ENCODE results near the gene TBXA2R. TPM values are rescaled to one million over a fixed set of nuclear protein-coding genes. Genes with fewer than 3 reads are reported as not detected.

The TBXA2R gene
- total and polyA plus RNA-seq, 2 experiments from 2014 or later = 0.42 to 0.73 TPM

- TF ChIP-seq, protein P1, sequence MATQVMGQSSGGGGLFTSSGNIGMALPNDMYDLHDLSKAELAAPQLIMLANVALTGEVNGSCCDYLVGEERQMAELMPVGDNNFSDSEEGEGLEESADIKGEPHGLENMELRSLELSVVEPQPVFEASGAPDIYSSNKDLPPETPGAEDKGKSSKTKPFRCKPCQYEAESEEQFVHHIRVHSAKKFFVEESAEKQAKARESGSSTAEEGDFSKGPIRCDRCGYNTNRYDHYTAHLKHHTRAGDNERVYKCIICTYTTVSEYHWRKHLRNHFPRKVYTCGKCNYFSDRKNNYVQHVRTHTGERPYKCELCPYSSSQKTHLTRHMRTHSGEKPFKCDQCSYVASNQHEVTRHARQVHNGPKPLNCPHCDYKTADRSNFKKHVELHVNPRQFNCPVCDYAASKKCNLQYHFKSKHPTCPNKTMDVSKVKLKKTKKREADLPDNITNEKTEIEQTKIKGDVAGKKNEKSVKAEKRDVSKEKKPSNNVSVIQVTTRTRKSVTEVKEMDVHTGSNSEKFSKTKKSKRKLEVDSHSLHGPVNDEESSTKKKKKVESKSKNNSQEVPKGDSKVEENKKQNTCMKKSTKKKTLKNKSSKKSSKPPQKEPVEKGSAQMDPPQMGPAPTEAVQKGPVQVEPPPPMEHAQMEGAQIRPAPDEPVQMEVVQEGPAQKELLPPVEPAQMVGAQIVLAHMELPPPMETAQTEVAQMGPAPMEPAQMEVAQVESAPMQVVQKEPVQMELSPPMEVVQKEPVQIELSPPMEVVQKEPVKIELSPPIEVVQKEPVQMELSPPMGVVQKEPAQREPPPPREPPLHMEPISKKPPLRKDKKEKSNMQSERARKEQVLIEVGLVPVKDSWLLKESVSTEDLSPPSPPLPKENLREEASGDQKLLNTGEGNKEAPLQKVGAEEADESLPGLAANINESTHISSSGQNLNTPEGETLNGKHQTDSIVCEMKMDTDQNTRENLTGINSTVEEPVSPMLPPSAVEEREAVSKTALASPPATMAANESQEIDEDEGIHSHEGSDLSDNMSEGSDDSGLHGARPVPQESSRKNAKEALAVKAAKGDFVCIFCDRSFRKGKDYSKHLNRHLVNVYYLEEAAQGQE (IDR thresholded peaks at IDR 0.05; ENCODE audit: unreplicated experiment) = no peak
- TF ChIP-seq, protein P2, sequence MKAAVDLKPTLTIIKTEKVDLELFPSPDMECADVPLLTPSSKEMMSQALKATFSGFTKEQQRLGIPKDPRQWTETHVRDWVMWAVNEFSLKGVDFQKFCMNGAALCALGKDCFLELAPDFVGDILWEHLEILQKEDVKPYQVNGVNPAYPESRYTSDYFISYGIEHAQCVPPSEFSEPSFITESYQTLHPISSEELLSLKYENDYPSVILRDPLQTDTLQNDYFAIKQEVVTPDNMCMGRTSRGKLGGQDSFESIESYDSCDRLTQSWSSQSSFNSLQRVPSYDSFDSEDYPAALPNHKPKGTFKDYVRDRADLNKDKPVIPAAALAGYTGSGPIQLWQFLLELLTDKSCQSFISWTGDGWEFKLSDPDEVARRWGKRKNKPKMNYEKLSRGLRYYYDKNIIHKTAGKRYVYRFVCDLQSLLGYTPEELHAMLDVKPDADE (IDR thresholded peaks at IDR 0.05) = no peak
These were observed 6.4 kb upstream of the TBXA2R start (continued) for GRCh38 chr19:3612901-3613741.

GRCh38 chr19:3612330-3612729, 5.7 kb upstream of the TBXA2R start:
- no peaks in the 10 kb centered on the region for H3K79me2 ChIP-seq (replicated peaks; ENCODE audit: insufficient read depth)
- Mint-ChIP-seq H3K4me1 (peaks cover 10% of the 10 kb centered on the region), H3K27ac (no peak overlapping the region), H3K27me3 (ENCODE audit: insufficient read depth, low read depth, poor library complexity) (peaks cover 3% of the 10 kb centered on the region), H3K4me3 (no peak overlapping the region), H3K36me3 (ENCODE audit: low read depth) (peaks cover 19% of the 10 kb centered on the region), H3K9me3 (no peaks in the 10 kb centered on the region)
- H3F3A ChIP-seq (replicated peaks; ENCODE audit: low read depth) = peaks cover 9% of the 10 kb centered on the region; the same call in 1 of the 2 replicates
- DNase-seq (ENCODE audit: low spot score) = no peak
- peaks cover 7% of the 10 kb centered on the region for H3K4me1 ChIP-seq (ENCODE audit: insufficient read depth)
- no peak overlapping the region for H2AFZ ChIP-seq
- H3K4me3 ChIP-seq = no peak overlapping the region
- H4K20me1 ChIP-seq (replicated peaks; ENCODE audit: insufficient read depth) = peaks cover 4% of the 10 kb centered on the region; the same call in 1 of the 2 replicates
- no peaks in the 10 kb centered on the region for H3K36me3 ChIP-seq (ENCODE audit: insufficient read depth)
- ATAC-seq = no peak
- H3K27me3 ChIP-seq (ENCODE audit: insufficient read depth) = no peaks in the 10 kb centered on the region
- H3K27ac ChIP-seq (ENCODE audit: low read depth) = no peak overlapping the region
- H3K4me2 ChIP-seq = no peak overlapping the region
- H3K9me2 ChIP-seq (ENCODE audit: insufficient read depth) = no peaks in the 10 kb centered on the region
- TF ChIP-seq EZH2phosphoT487 (IDR thresholded peaks at IDR 0.05; ENCODE audit: unreplicated experiment) = no peak
- TF ChIP-seq EZH2 (IDR thresholded peaks at IDR 0.05; ENCODE audit: low read depth, unreplicated experiment) = no peak
- TF ChIP-seq, protein P3, sequence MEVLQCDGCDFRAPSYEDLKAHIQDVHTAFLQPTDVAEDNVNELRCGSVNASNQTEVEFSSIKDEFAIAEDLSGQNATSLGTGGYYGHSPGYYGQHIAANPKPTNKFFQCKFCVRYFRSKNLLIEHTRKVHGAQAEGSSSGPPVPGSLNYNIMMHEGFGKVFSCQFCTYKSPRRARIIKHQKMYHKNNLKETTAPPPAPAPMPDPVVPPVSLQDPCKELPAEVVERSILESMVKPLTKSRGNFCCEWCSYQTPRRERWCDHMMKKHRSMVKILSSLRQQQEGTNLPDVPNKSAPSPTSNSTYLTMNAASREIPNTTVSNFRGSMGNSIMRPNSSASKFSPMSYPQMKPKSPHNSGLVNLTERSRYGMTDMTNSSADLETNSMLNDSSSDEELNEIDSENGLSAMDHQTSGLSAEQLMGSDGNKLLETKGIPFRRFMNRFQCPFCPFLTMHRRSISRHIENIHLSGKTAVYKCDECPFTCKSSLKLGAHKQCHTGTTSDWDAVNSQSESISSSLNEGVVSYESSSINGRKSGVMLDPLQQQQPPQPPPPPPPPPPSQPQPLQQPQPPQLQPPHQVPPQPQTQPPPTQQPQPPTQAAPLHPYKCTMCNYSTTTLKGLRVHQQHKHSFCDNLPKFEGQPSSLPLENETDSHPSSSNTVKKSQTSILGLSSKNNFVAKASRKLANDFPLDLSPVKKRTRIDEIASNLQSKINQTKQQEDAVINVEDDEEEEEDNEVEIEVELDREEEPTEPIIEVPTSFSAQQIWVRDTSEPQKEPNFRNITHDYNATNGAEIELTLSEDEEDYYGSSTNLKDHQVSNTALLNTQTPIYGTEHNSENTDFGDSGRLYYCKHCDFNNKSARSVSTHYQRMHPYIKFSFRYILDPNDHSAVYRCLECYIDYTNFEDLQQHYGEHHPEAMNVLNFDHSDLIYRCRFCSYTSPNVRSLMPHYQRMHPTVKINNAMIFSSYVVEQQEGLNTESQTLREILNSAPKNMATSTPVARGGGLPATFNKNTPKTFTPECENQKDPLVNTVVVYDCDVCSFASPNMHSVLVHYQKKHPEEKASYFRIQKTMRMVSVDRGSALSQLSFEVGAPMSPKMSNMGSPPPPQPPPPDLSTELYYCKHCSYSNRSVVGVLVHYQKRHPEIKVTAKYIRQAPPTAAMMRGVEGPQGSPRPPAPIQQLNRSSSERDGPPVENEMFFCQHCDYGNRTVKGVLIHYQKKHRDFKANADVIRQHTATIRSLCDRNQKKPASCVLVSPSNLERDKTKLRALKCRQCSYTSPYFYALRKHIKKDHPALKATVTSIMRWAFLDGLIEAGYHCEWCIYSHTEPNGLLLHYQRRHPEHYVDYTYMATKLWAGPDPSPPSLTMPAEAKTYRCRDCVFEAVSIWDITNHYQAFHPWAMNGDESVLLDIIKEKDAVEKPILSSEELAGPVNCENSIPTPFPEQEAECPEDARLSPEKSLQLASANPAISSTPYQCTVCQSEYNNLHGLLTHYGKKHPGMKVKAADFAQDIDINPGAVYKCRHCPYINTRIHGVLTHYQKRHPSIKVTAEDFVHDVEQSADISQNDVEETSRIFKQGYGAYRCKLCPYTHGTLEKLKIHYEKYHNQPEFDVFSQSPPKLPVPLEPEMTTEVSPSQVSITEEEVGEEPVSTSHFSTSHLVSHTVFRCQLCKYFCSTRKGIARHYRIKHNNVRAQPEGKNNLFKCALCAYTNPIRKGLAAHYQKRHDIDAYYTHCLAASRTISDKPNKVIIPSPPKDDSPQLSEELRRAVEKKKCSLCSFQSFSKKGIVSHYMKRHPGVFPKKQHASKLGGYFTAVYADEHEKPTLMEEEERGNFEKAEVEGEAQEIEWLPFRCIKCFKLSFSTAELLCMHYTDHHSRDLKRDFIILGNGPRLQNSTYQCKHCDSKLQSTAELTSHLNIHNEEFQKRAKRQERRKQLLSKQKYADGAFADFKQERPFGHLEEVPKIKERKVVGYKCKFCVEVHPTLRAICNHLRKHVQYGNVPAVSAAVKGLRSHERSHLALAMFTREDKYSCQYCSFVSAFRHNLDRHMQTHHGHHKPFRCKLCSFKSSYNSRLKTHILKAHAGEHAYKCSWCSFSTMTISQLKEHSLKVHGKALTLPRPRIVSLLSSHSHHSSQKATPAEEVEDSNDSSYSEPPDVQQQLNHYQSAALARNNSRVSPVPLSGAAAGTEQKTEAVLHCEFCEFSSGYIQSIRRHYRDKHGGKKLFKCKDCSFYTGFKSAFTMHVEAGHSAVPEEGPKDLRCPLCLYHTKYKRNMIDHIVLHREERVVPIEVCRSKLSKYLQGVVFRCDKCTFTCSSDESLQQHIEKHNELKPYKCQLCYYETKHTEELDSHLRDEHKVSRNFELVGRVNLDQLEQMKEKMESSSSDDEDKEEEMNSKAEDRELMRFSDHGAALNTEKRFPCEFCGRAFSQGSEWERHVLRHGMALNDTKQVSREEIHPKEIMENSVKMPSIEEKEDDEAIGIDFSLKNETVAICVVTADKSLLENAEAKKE (CRISPR knock-in tag; IDR thresholded peaks at IDR 0.05) = no peak
- no peak for TF ChIP-seq NANOG (IDR thresholded peaks at IDR 0.05; ENCODE audit: borderline replicate concordance)
- TF ChIP-seq JUNB (IDR thresholded peaks at IDR 0.05; ENCODE audit: unreplicated experiment) = no peak
- TF ChIP-seq ZNF114 (CRISPR knock-in tag; IDR thresholded peaks at IDR 0.05) = no peak
- TF ChIP-seq, protein P1 (IDR thresholded peaks at IDR 0.05; ENCODE audit: unreplicated experiment) = no peak

Measured in GM23338 (cell line).